HUDEP-2 (cell line): ENCODE measurements around the gene PTPN1.
"Not testable (repeated sequence)": the region's sequence is repeated elsewhere in the genome, so short reads cannot be mapped to it uniquely, and the experiment has no call there.

ENCODE experiments used
- DNase-seq, 76 experiments: peaks; one replicate each; lab custom pipeline; 2025; ENCODE audit not compliant: unreplicated experiment in 76 of 76; lab: John Stamatoyannopoulos, UW

PTPN1 gene

DNA sequence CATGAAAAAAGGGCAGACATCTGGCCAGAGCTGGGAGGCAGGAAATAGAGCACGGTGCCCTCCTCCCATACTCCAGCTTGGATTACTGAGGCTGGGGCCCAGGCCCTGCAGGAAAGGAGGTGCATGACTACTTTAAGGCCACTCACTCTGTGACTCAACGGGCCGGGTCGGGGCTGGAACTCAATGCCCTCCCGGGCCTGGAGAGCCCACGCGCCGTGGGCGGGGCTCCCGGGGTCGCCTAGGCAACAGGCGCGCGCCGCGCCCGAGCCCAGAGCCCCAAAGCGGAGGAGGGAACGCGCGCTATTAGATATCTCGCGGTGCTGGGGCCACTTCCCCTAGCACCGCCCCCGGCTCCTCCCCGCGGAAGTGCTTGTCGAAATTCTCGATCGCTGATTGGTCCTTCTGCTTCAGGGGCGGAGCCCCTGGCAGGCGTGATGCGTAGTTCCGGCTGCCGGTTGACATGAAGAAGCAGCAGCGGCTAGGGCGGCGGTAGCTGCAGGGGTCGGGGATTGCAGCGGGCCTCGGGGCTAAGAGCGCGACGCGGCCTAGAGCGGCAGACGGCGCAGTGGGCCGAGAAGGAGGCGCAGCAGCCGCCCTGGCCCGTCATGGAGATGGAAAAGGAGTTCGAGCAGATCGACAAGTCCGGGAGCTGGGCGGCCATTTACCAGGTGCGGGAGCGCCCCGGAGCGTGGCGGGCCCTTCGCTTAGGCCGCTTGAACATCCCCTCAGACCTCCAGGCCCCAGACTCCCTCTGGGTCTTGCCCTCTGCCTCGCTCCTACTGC is at the start of gene PTPN1:
PTPN1 (plus strand) TSS at position 461 of the 783 bp plus-strand sequence; CDS start at position 606, 145 bp downstream.
- peak; percentile 32 to 99 (median 97) for DNase-seq

DNA sequence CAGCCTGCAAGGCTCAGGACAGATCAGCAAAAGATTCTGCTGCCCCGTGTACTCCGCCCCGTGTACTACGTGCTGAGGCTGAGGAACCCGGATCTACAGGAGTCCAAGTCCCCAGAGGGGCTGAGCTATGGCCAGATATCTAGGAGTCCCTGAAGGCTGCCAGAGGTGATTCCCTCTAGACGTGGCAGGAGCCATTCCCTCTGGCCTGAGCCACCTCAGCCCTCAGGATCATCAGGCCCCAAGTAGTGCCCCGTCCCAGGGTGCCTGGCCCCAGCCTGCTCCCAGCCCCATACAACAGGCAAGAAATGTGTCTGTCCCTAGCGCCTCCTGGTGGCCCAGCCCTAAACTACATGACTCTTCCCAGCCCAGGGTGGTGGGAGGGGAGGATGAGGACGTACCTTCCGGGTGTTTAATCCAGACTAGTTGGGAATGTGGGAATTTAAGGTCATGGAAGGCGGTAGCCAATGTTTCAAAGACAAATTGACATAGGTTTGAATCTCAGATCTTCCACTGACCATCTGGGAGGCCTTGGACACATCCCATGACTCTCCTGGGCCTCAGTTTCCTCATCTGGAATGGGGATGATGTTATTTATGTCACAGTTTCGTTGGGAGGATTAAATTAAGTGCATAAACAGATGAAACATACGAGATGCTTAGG is 49.4 kb upstream of the PTPN1 start:
- DNase-seq = peak in 60 of 76 experiments; percentile 13 to 82 (median 58)

DNA sequence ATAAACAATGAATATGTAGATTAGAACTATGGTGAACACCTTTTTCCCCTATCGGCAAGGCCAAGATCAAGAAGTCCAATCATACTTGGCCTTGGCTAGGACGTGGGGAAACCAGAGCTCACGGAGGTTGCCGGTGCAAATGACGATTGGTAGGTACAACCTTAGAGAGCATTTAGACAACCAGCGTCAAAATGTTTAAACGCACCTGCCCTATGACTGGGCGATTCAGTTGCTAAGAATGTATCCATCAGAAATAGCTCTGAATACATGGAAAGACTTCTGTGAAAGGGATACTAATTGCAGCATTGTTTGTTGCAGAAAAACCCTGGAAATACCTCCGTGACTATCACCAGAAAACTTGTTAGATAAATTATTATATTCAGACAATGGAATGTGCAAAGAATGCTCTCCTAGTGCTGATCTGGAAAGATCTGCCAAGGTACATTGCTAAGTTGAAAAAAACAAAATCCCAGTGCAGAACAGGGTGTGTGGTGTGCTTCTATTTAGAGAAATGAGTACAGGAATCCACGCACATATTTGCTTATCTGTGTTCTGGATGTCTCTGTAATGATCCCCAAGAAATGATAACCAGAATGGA is 48.0 kb upstream of the PTPN1 start:
- no peak for DNase-seq

DNA sequence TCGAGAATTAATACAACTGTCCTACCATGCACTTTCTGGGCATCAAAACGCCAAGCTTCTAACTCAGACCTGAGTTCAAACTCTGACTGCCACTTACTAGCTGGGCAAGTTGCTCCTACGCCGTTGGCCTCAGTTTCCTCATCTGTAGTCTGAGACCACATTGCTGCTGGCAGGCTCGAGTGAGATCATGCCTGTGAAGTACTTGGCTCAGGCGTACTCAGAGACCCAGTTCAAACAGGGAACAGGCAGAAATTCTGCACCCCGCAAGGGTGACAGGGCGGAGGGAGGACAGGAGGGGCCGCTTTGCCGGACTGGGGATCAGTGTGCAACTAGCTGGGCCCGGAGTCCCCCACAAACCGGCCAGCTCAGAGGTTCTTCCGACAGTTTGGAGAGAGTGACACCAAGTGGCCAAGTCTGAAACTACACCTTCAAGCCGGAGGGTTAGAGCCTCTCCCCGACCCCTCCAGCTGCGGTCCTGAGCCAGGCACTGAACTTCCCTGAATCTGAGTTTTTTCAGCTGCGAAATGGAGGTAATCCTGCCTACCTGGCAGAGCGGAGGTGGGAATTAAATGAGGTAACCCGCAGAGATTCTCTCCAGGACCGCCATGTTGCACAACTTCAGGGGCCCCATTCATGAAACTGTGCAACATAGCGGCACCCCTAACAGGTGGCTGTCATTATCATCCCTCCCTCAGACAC is 46.0 kb upstream of the PTPN1 start:
- peak in 43 of 76 experiments; percentile 6 to 47 (median 24) for DNase-seq

DNA sequence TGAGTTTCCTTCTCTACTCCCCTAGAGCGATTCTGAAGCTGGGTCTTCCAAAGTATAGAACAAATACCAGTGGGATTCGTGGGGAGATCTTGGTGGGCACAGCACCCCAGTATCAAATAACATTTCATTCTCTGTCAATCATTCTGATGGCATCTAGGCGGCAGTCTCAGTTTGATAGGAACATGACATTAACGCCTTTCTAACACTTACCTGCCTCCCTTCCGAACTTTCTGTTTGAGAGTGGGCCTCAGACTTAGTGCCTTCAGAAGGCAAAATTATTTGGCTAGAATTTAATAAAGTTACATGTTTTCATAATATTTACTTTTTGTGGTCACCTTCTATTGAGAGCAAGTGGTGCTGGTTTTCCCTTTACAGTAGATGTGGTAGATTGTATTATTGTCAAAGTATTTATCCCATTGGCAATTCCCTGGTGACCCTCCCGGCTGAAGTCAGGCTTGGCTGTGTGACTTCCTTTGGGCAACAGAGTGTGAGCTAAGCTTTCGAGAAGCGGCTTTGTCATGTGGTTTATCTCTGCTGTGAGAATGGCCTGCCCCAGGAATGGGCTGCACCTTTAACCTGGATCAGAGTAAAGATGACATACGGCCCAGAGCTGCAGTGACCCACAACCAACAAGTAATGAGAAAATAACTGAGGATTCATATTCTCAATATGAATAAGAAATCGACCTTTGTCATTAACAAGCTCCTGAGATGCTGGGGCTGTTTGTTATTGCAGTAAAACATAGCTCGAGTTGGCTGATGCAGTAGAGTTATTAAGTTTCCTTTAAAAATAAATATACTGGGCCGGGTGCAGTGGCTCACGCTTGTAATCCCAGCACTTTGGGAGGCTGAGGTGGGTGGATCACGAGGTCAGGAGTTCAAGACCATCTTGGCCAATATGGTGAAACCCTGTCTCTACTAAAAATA is 45.2 kb upstream of the PTPN1 start:
- DNase-seq = no peak

DNA sequence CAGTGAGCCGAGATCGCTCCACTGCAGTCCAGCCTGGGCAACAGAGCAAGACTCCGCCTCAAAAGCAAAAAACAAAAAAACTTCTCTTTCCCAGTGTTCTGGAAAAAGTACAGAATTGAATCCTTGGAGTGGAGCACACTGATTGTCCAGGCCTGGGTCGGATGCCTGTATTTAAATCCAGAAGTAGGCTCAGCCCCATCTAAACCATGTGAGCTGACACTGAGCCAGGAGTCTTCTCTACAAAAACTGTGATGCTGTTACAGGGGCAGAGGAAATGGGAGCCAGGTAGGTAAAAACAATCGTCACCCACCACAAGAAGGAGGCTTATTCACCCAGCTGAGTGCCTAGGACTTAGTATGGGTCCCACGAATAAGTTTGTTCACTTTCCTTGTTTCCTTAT is 43.0 kb upstream of the PTPN1 start:
- DNase-seq = no peak

DNA sequence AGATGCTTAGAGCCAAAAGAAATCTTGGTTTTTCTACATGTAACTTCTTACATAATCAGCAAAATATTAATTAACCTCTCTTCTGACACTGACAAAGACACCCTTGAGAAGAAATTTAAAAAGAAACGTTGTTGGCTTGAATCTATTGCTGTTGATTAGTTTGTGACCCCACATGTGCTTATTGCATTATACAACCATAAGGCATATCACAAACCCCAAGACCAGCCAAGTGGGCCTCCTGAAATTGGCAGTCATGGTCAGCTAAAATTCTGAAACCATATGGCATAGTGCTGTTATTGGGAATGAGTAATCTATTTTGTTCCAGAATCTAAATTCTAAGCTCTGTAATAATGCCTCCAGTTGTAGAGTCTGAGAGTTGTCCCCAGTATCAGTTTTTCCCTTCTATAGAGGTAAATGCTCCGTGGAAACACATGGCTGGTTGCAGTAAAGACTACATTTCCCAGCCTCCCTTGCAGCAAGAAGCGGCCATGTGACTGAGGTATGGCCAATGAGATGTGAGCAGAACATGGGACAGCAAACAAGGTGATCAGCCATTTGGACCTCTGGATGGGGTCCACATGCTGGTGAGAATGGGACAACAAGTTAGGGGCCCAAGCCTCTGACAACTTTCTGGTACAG is 42.3 kb upstream of the PTPN1 start:
- DNase-seq = peak in 36 of 76 experiments; percentile 2 to 48 (median 20)

DNA sequence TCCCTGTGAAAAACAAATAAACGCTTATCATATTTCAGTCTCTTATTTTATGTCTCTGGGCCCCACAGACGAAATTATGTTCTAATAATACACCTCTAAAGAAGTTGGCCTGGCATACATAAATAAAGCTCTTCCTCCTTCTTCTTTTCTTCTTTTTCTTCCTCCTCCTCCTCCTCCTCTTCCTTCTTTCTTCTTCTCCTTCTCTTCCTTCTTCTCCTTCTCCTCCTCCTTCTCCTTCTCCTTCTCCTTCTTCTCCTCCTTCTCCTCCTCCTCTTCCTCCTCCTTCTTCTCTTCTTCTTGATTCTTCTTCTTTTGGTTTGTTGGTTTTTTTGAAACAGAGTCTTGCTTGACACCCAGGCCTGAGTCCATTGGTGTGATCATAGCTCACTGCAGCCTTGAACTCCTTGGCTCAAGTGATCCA is 41.8 kb upstream of the PTPN1 start:
- DNase-seq = no peak

DNA sequence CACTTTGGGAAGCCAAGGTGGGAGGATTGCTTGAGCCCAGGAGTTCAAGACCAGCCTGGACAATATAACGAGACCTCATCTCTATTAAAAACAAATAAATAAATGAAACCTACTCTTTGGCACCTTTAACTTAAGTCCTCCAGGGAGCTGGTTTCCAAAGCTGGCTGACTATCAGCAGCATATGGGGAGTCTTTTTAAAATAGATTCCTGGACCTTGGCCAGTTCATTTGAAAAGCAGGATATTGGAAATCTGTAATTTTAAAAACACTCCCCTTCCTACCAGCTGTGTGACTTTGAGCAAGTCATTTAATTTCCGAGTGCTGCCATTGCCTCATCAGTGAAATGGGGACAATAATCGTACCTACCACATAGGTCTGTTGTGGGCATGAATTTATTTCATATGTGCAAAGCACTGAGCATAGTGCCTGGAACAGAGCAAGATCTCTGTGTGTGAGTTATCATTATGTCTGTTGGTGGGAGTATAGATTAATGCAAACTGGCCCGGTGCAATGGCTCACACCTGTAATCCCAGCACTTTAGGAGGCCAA is 40.9 kb upstream of the PTPN1 start:
- DNase-seq = no peak

DNA sequence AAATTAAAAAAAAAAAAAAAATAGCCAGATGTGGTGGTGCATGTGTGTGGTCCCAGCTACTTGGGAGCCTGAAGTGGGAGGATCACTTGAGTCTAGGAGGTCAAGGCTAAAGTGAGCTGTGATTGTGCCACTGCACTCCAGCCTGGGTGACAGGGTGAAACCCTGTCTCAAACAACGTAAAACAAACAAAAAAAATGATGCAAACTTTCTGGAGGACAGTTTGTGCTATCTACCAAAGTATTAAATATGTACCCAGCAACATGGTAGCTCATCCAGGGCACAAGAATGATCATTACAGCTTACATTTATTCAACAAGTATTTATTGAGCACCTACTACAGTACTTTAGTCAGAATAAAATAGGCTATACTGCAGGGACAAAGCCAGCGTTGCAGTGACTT is 40.4 kb upstream of the PTPN1 start:
- no peak for DNase-seq

DNA sequence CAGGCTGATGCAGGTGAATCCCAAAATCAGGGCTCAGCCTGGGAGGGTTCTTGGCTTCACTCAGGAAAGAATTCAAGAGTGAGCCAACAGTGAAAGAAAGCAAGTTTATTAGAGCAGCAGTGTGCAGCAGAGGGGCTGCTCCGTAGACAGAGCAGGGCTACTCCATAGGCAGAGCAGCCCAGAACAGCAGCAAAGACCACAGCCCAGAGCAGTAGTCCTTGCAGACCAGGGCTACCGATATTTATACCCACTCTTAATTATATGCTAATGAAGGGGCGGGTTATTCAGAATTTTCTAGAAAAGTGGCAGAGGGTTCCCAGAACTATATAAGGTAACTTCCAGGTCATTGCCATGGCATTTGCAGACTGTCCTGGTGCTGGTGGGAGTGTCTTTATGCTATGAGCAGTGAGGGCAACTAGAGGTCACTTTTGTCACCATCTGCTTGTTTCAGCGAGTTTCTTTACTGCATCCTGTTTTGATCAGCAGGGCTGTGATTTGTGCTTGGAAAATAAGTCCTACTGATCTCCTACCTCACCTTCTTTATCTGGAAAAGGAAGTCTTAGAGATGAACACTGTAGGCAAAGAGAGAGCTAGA is 39.8 kb upstream of the PTPN1 start:
- no peak for DNase-seq

DNA sequence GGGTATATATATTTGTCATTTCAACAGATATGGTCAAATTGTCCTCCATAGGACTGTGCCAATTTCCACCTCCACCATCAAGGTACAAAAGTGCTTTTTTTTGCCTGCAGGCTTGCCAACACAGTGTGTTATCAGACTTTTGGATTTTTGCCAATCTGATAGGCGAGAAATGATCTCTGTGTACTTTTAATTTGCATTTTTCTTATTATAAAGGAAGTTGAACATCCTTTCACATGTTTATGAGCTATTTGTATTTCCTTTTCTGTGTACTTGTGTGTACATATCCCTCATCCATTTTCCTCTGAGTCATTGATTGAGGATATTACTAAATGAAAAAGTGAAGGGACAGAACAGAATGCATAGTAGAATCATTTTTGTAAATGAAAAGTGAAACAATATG is 39.0 kb upstream of the PTPN1 start:
- peak in 7 of 76 experiments; percentile 5 to 54 (median 22) for DNase-seq

DNA sequence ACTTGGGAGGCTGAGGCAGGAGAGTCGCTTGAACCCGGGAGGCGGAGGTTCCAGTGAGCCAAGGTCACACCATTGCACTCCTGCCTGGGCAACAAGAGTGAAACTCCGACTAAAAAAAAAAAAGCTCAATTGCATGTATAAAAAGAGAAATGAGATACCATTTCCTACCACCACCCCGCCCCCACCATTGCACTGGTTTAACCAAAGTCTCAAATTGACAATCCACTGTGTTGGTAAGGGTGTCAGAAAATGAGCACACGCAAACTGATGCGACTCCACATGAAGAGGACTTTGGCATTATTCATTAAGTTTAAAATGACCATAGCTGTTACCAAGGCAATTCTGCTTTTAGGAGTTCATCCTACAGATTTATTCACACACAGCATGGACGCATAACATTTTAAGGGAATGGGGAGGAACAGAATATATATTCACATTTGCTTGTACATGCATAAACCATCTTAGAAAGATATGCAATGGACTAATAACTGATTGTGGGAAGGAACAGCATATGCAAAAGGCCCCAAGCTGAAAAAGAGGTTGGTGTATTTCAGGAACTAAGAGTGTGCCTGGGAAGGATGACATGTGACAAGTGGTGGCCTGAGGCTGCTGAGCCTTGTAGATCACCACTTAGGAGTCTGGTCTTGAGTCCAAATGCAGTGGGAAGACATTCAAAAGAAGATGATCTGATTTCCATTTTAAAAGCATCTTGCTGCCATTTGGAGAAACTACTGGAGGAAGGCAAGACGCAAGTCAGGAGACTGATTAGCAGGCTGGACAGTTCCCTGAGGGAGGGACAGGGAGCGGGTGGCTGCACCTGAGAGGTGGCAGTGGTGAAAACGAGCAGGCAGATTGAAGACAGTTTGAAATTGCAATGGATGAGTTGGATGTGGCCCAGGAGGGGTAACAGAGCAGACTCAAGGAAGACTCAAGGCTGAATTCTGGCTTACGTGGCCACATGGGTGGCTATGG is 37.2 kb upstream of the PTPN1 start:
- no peak for DNase-seq

DNA sequence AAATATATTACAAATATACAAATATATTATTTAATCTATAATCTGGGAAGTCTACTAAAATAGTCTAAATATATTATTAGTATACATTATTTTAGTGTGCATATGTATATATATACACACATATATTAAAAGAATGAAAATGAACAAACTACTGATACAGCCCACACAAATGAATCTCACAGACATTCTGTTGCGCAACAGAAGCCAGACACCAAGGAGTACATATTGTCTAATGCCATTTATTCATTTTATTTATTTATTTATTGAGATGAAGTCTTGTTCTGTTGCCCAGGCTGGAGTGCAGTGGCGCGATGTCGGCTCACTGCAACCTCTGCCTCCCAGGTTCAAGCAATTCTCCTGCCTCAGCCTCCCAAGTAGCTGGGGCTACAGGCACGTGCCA is 35.8 kb upstream of the PTPN1 start:
- DNase-seq = not testable (repeated sequence)

DNA sequence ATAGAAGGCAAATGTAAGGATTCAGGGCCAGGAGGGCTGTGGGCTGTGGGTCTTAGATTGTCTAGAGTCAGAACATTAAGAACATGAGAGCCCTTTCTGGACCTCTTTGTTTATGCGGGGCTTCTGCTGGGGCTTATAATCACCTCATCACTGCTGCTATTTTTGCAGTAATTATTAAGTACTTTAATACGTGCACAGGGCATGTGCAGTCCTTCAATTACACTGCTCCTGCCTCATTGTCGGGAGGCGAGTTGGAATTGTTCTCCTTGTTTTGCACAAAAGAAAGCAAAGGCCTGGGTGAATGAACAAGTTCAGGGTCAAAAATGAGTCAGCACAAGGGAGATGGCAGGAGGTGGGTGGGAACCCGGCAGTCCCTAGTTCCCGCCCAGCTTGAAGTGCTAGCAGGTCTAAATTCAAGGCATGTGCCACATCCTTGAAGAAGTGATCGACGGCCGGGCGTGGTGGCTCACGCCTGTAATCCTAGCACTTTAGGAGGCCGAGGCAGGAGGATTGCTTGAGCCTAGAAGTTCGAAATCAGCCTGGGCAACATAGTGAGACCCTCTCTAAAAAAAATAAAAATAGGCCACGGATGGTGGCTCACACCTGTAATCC is 34.4 kb upstream of the PTPN1 start:
- DNase-seq = peak in 59 of 76 experiments; percentile 10 to 72 (median 42)

DNA sequence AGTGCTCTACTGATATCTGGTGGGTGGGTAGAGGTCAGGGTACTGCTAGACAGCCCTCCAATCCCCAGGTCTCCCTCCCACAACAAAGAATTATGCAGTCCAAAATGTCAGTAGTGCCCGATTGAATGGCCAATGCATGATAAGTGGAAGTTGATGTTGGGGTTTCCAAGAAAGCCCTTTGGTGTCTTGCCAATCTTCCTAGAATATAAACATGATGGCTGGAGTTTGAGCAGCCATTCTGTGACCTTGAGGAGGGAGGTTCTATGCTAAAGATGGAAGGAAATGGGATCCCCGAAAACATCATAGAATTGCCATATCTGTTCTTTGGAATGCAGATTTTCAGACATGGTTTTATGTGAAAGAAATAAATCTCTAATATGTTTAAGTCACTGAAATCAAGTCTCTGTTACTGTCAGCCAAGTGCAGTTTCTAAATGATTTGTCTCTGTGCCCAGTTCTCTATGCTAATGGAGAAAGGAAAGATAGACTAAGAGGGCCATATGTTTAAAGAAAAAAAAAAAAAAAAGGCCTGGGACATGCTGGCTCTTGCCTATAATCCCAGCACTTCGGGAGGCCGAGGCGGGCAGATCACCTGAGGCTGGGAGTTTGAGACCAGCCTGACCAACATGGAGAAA is 32.8 kb upstream of the PTPN1 start:
- DNase-seq = peak in 1 of 76 experiments; percentile 2
